Embryonic facial prominence (tissue), 1 donor: ENCODE measurements around the gene CLDN7.

Source experiments
- DNase-seq: peaks from one replicate; pipeline ENCODE4 v3.0.0-alpha.2; 2016; ENCODE audit errors: extremely low spot score

The CLDN7 gene

DNA sequence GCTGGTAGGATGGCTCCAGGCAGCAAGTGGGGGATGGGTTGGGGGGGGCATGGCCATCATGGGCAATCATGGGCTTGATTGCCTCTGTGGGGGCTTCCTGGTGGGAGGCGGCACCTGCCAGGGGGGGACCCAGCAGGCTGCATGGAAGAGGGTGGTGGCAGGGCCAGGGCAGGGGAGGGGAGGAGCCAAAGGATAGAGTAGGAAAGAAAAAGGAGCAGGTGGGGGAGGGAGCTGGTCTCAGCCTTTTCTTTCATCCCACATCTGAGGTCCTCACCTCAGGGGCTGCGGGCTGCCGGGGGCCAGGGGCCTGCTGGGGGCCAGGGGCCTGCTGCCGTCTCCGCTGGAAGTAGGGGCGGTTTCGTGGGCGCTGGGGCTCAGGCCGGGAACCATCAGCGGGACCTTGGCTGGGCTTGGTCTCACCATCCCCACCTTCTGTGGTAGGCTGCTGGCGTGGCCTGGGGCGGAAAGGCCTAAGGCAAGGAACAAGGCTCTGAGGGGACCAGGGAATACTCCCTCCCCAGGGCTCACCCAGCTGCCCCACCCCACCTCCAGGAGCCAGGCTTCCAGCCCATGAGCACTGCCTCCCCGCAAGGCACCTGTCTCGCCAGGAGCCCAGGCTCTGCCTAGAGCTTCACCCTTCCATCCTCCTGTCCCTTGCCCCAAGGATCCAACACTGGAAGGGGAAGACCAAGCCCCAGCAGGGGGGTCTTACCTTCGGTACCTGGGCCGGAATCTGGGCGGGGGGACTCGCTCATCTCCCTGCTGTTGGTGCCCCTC lies 27.2 kb upstream of the CLDN7 start:
- DNase-seq = no peak

GRCh38 chr17:7285679-7286078 lies 23.4 kb upstream of the CLDN7 start:
- DNase-seq = no peak

DNA sequence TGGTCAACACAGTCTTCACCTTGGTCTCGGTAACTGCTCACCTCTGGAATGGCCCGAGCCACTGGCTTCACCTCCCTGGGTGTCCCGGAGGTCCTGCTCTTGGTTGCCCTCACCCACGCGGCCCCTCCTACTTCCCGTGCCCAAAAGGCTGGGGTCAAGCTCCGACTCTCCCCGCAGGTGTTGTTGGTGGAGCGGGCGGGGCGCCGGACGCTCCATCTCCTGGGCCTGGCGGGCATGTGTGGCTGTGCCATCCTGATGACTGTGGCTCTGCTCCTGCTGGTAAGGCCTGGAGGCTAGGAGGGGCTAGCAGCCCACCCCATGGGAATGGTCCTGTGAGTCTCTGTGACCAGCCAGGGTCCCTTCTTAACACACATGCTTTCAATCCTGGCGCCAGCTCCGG lies 22.6 kb upstream of the CLDN7 start:
- DNase-seq = no peak

- no peak for DNase-seq
Observed at GRCh38 chr17:7283471-7284216, 21.4 kb upstream of the CLDN7 start.

- no peak for DNase-seq
Observed at GRCh38 chr17:7282752-7283321, 20.6 kb upstream of the CLDN7 start.

GRCh38 chr17:7281953-7282751 lies 19.9 kb upstream of the CLDN7 start:
- DNase-seq = no peak

DNA sequence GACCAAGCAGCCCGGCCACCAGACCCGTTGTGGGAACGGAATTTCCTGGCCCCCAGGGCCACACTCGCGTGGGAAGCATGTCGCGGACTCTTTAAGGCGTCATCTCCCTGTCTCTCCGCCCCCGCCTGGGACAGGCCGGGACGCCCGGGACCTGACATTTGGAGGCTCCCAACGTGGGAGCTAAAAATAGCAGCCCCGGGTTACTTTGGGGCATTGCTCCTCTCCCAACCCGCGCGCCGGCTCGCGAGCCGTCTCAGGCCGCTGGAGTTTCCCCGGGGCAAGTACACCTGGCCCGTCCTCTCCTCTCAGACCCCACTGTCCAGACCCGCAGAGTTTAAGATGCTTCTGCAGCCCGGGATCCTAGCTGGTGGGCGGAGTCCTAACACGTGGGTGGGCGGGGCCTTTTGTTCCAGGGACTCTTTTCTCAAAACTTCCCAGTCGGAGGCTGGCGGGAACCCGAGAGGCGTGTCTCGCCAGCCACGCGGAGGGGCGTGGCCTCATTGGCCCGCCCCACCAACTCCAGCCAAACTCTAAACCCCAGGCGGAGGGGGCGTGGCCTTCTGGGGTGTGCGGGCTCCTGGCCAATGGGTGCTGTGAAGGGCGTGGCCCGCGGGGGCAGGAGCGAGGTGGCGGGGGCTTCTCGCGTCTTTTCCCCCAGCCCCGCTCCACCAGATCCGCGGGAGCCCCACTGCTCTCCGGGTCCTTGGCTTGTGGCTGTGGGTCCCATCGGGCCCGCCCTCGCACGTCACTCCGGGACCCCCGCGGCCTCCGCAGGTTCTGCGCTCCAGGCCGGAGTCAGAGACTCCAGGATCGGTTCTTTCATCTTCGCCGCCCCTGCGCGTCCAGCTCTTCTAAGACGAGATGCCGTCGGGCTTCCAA lies 19.0 kb upstream of the CLDN7 start, which contains the start of gene SLC2A4:
Gene SLC2A4, plus strand, starts transcription at position 645 of the 879 bp plus-strand sequence. Its CDS starts 217 bp downstream, at position 862.
- peak; percentile 85 for DNase-seq

DNA sequence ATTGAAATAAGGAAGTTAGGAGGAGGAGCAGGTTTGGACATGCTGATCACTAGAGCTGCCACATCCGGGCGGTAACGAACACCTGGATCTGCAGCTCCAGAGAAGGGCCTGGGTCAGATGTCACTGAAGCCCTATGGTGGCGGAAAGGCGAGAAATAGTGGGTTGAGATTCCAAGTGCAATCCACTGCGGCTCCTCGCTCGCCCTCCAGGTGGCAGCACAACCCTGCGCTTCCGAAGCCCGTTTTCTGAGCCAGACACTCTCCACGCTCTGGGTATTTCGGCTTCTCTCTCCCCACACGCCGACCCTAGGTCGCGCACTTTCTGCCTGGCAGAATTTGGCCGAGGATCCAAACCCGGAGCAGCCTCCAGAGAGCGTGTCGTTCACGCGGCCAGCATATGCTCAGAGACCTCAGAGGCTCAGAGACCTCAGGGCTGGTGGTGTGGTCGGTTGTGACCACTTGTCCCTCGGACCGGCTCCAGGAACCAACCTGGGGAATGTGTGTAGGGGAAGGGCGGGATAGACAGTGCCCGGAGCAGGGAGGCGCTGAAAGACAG lies 18.3 kb upstream of the CLDN7 start:
- peak; percentile 58 for DNase-seq

- no peak for DNase-seq
Observed at GRCh38 chr17:7279448-7279847, 17.2 kb upstream of the CLDN7 start.

- DNase-seq = no peak
Observed at GRCh38 chr17:7266784-7267183, 4.5 kb upstream of the CLDN7 start.

DNA sequence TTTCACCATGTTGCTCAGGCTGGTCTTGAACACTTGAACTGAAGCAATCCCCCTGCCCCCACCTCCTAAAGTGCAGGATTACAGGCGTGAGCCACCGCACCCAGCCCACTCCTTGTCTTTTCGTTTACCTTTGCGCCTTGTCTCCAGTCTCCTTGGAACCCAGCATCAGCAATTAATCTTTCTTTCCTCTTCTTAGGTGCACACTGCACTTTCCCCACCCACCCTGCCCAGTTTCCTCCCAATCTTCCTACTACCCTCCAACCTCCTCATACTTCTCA lies 1.5 kb upstream of the CLDN7 start:
- DNase-seq = no peak

DNA sequence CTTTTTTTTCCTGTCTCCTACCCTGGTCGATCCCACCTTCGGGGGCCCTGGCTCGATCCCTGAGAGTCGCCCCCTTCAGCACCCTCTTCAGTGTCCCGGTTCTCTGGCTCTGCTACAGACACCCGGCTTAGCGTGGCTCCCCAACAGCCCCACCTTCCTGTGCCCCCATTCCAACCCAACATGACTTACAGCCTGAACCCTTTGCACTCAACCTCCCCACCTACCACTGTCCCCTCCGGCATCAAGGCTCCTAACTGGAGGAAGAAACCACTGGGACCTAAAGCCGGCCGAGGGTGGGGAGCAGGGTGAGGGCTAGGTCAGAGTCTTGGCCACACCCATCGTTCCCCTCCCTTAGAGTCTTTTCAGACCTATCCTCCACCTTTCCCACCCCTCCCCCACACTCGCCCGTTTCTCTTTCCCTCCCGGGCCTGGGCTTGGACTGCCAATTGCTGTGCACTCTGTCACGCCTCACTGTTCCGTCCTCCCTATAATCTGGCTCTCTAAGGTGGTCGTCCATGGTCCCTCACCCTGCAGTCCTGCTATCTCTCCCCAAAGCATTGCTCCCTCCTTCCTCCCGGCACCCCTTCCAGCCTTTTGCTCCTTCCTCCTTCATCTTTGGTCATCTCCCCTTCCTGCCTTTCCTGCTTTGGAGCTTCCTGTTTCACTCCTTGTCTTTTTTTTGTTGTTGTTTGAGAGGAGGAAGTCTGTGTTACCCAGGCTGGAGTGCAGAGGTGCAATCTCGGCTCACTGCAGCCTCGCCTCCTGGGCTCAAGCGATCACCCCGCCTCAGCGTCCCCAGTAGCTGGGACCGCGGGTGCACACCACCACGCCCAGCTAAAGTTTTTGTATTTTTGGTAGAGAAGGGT lies 890 bp upstream of the CLDN7 start:
- DNase-seq = no peak

- no peak for DNase-seq
Observed at GRCh38 chr17:7261379-7262191, 693 bp downstream of the CLDN7 start.

DNA sequence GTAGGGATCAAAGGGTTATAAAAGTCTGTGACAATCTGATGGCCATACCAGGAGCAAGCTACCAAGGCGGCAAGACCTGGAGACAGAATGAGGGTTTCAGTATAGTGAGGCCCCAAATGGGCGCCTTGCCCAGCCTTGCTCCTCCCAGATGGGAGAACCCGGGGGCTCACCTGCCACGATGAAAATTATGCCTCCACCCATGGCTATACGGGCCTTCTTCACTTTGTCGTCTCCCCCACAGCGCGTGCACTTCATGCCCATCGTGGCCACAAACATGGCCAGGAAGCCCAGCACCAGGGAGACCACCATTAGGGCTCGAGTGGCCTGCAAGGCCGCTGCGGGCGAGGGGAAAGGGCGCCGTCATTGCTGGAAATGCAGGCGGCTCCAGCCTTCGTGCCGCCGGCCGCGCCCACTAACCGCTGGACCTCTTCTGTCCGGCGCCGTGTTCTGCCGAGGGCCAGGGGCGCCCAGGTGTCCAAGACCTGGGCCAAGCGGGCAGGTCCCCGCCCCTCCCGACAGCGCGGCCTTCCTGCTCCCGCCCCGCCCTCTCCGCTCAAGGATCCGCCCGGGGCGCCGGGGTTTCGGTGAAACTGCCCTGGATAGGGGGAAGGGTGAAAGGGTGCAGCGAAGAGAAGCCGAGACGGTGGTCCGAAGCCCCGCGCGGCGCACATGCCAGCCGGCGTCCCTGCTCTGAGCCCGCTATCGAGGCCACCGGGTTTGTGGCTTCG lies 1.5 kb downstream of the CLDN7 start:
- DNase-seq = no peak

GRCh38 chr17:7260151-7260550 lies 2.1 kb downstream of the CLDN7 start:
- DNase-seq = no peak

- DNase-seq = no peak
Observed at GRCh38 chr17:7259555-7259889, 2.8 kb downstream of the CLDN7 start.

- no peak for DNase-seq
Observed at GRCh38 chr17:7258731-7259554, 3.3 kb downstream of the CLDN7 start.
